Adrenal gland (tissue), 5 donors: ENCODE measurements around the gene NOXA1.

Source experiments
- CTCF ChIP-seq, 6 experiments: fragments of 450-650 bp in 4 of 6; fragments of 200-600 bp in 2 of 6; sonication (generic) in 1 of 6; IDR thresholded peaks; 1 replicate in 5 of 6; 2 replicates in 1 of 6; pipeline versions ENCODE4 v1.5.1 to v1.8.0; 2016 to 2021; ENCODE audit warnings: antibody characterized with exemption in 6 of 6, mild to moderate bottlenecking in 2 of 6, moderate library complexity in 1 of 6
- POLR2A ChIP-seq, 2 donors: fragments of 450-650 bp; IDR thresholded peaks; one replicate each; pipeline ENCODE4 v1.6.1; 2017; ENCODE audit warnings: antibody characterized with exemption in 2 of 2, mild to moderate bottlenecking in 2 of 2, moderate library complexity in 1 of 2
- donor health status: DM: no; HTN: no; CAD: no.

DNA sequence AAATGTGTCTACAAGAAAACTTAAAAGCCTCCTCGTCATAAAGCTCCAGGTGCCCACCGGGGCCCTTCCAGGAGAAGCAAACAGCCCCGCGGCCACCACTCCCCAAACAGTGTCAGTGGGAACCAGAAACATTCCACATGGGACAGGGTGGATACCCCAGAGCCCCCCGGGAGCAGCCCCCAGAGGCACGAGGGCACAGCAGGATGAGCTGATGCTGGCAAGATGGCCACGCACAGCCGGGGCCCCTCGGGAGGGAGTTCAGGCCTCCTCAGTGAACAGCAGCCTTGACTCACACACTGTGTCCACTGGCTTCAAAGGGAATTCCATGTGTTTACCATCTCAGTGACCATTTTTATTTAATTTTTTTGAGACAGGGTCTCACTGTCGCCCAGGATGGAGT is 10.8 kb upstream of the NOXA1 start:
- no peak for TF ChIP-seq POLR2A (IDR thresholded peaks at IDR 0.05)
- TF ChIP-seq CTCF (IDR thresholded peaks at IDR 0.05) = no peak
